Naive thymus-derived CD4-positive, alpha-beta T cell (primary cell): ENCODE data around the gene RER1. TPM values are rescaled to one million over a fixed set of nuclear protein-coding genes. Genes with fewer than 3 reads are reported as not detected.

ENCODE experiments used
- ATAC-seq: fragments of 150-1000 bp; cut with Tn5 transposase; 2 replicates; pipeline ENCODE4 v1.10.0; 2021; ENCODE audit warnings: mild to moderate bottlenecking, moderate library complexity
- CTCF ChIA-PET: fragments of 350-600 bp; sonication (Branson Sonifier 250); formaldehyde crosslinking; loops from one replicate; lab custom pipeline; 2021; ENCODE audit warnings: antibody characterized with exemption; lab: Charles Lee
- POLR2A ChIA-PET: fragments of 350-600 bp; sonication (Branson Sonifier 250); formaldehyde crosslinking; loops from one replicate; lab custom pipeline; 2021; ENCODE audit warnings: antibody characterized with exemption, inconsistent platforms; lab: Charles Lee
- DNase-seq, 9 donors: peaks; one replicate each; pipeline versions ENCODE4 v3.0.0 to v3.0.0-alpha.2; 2020 to 2022; ENCODE audit warnings: mixed read lengths in 1 of 9
- H3K27ac ChIP-seq: one replicate; pipeline ENCODE4 v1.7.0; 2013; ENCODE audit warnings: mild to moderate bottlenecking, low read depth, low read length, moderate library complexity
- H3K27me3 ChIP-seq, 2 donors: one replicate each; pipeline ENCODE4 v1.7.0; 2013; ENCODE audit warnings: low read length in 2 of 2, mild to moderate bottlenecking in 2 of 2, moderate library complexity in 2 of 2; ENCODE audit not compliant: control insufficient read depth in 2 of 2, insufficient read depth in 2 of 2
- H3K36me3 ChIP-seq, 3 experiments: 1 replicate in 2 of 3; 2 replicates in 1 of 3; pipeline ENCODE4 v1.7.0; 2013; ENCODE audit warnings: low read length in 3 of 3, mild to moderate bottlenecking in 3 of 3, moderate library complexity in 1 of 3; ENCODE audit not compliant: insufficient read depth in 3 of 3, control insufficient read depth in 2 of 3
- H3K4me1 ChIP-seq, 2 donors: one replicate each; pipeline ENCODE4 v1.7.0; 2013; ENCODE audit warnings: low read length in 2 of 2, mild to moderate bottlenecking in 2 of 2, moderate library complexity in 1 of 2; ENCODE audit not compliant: control insufficient read depth in 2 of 2, insufficient read depth in 2 of 2
- H3K4me3 ChIP-seq: 2 replicates; pipeline ENCODE4 v1.7.0; 2013; ENCODE audit warnings: mild to moderate bottlenecking, low read length
- H3K9me3 ChIP-seq, 3 experiments: 1 replicate in 2 of 3; 2 replicates in 1 of 3; pipeline ENCODE4 v1.7.0; 2013; ENCODE audit warnings: low read length in 3 of 3; ENCODE audit not compliant: control insufficient read depth in 2 of 3
- H3K27ac Mint-ChIP-seq, 9 donors: one replicate each; pipeline ENCODE4 v1.8.0; 2020 to 2022; ENCODE audit warnings: mixed read lengths in 9 of 9, mild to moderate bottlenecking in 8 of 9, moderate library complexity in 5 of 9, inconsistent platforms in 2 of 9
- H3K27me3 Mint-ChIP-seq, 5 donors: one replicate each; pipeline ENCODE4 v1.8.0; 2021 to 2022; ENCODE audit warnings: mixed read lengths in 5 of 5, mild to moderate bottlenecking in 1 of 5
- H3K36me3 Mint-ChIP-seq, 5 donors: one replicate each; pipeline ENCODE4 v1.8.0; 2020 to 2022; ENCODE audit warnings: mixed read lengths in 5 of 5, mild to moderate bottlenecking in 3 of 5, inconsistent platforms in 1 of 5
- H3K4me1 Mint-ChIP-seq, 7 donors: one replicate each; pipeline ENCODE4 v1.8.0; 2020 to 2022; ENCODE audit warnings: mixed read lengths in 7 of 7, mild to moderate bottlenecking in 3 of 7, inconsistent platforms in 1 of 7
- H3K4me3 Mint-ChIP-seq, 10 donors: one replicate each; pipeline ENCODE4 v1.8.0; 2020 to 2022; ENCODE audit warnings: mild to moderate bottlenecking in 10 of 10, mixed read lengths in 10 of 10, moderate library complexity in 6 of 10, inconsistent platforms in 2 of 10
- H3K9me3 Mint-ChIP-seq, 11 donors: one replicate each; pipeline ENCODE4 v1.8.0; 2020 to 2022; ENCODE audit warnings: mixed read lengths in 11 of 11, mild to moderate bottlenecking in 4 of 11, inconsistent platforms in 1 of 11, moderate library complexity in 1 of 11
- intact Hi-C, 2 donors: fragments of 100-400 bp; cut with micrococcal nuclease; formaldehyde crosslinking; loops; one replicate each; pipeline ENCODE4 v1.15.1; 2023
- polyA plus RNA-seq, 2 donors: library from polyadenylated mRNA; unstranded; fragments of 300-500 nt; fragmentation: Illumina TruSeq; gene quantifications; one replicate each; pipeline ENCODE4 v1.2.3, GENCODE V29; 2021
- total RNA-seq, 6 experiments: library from RNA in 5 of 6; stranded (reverse) in 5 of 6; gene quantifications; 1 replicate in 5 of 6; 2 replicates in 1 of 6; pipeline ENCODE4 v1.2.3 and lab custom pipeline; 2021 to 2026

RER1 gene
- total and polyA plus RNA-seq, 7 experiments from 2014 or later: 71.0 to 150 (median 116) TPM

GRCh38 chr1:2354511-2355372, 36.9 kb upstream of the RER1 start:
- DNase-seq (no peak), ATAC-seq (no peak)
- no peaks in the 10 kb centered on the region for H3K36me3 ChIP-seq
- H3K4me3 ChIP-seq: no peak overlapping the region
- Mint-ChIP-seq H3K4me1 (no peaks in the 10 kb centered on the region), H3K36me3 (peaks cover 0 to 4% (median 0%) of the 10 kb centered on the region in 5 donors), H3K27me3 (no peaks in the 10 kb centered on the region), H3K9me3 (peaks cover 0 to 2% (median 0%) of the 10 kb centered on the region in 11 donors), H3K27ac (no peak overlapping the region), H3K4me3 (no peak overlapping the region)
- POLR2A ChIA-PET: no interaction called here
- CTCF ChIA-PET: no interaction called here
- H3K4me1 ChIP-seq: no peaks in the 10 kb centered on the region
- intact Hi-C loops: no loop called here
- no peak overlapping the region for H3K27ac ChIP-seq
- no peaks in the 10 kb centered on the region for H3K27me3 ChIP-seq
- H3K9me3 ChIP-seq: no peaks in the 10 kb centered on the region

GRCh38 chr1:2355373-2356261, 36.0 kb upstream of the RER1 start:
- H3K27ac Mint-ChIP-seq: no peak overlapping the region
- H3K9me3 ChIP-seq: no peaks in the 10 kb centered on the region
- ATAC-seq (no peak), DNase-seq (no peak)
- no peak overlapping the region for H3K27ac ChIP-seq
- no peaks in the 10 kb centered on the region for H3K27me3 Mint-ChIP-seq
- peaks cover 0 to 7% (median 0%) of the 10 kb centered on the region in 5 donors for H3K36me3 Mint-ChIP-seq
- CTCF ChIA-PET: no interaction called here
- peaks cover 0 to 3% (median 0%) of the 10 kb centered on the region in 11 donors for H3K9me3 Mint-ChIP-seq
- H3K4me1 ChIP-seq: no peaks in the 10 kb centered on the region
- no peaks in the 10 kb centered on the region for H3K27me3 ChIP-seq
- H3K4me3 Mint-ChIP-seq: no peak overlapping the region
- no peaks in the 10 kb centered on the region for H3K4me1 Mint-ChIP-seq
- intact Hi-C loops: no loop called here
- no peaks in the 10 kb centered on the region for H3K36me3 ChIP-seq
- POLR2A ChIA-PET: no interaction called here
- H3K4me3 ChIP-seq: no peak overlapping the region

- H3K4me3 Mint-ChIP-seq: no peak overlapping the region
- H3K9me3 ChIP-seq: no peaks in the 10 kb centered on the region
- no peaks in the 10 kb centered on the region for H3K27me3 Mint-ChIP-seq
- intact Hi-C loops: no loop called here
- H3K27ac Mint-ChIP-seq: no peak overlapping the region
- H3K36me3 ChIP-seq: no peaks in the 10 kb centered on the region
- ChIA-PET CTCF (no interaction called here), POLR2A (no interaction called here)
- no peaks in the 10 kb centered on the region for H3K27me3 ChIP-seq
- no peak overlapping the region for H3K4me3 ChIP-seq
- H3K27ac ChIP-seq: no peak overlapping the region
- H3K4me1 ChIP-seq: no peaks in the 10 kb centered on the region
- DNase-seq (no peak), ATAC-seq (no peak)
- H3K36me3 Mint-ChIP-seq: peaks cover 0 to 11% (median 0%) of the 10 kb centered on the region in 5 donors
- no peaks in the 10 kb centered on the region for H3K4me1 Mint-ChIP-seq
- peaks cover 0 to 3% (median 0%) of the 10 kb centered on the region in 11 donors for H3K9me3 Mint-ChIP-seq
Measured at GRCh38 chr1:2356401-2356800, 35.2 kb upstream of the RER1 start.

GRCh38 chr1:2356911-2357845, 34.5 kb upstream of the RER1 start:
- Histone ChIP-seq H3K36me3 (no peaks in the 10 kb centered on the region), H3K27me3 (no peaks in the 10 kb centered on the region), H3K27ac (no peak overlapping the region), H3K4me1 (no peaks in the 10 kb centered on the region), H3K4me3 (no peak overlapping the region), H3K9me3 (no peaks in the 10 kb centered on the region)
- no peak overlapping the region for H3K27ac Mint-ChIP-seq
- H3K4me3 Mint-ChIP-seq: no peak overlapping the region
- ChIA-PET POLR2A (no interaction called here), CTCF (no interaction called here)
- H3K4me1 Mint-ChIP-seq: no peaks in the 10 kb centered on the region
- H3K36me3 Mint-ChIP-seq: peaks cover 0 to 12% (median 2%) of the 10 kb centered on the region in 5 donors
- DNase-seq: no peak
- no peak for ATAC-seq
- peaks cover 0 to 3% (median 1%) of the 10 kb centered on the region in 11 donors for H3K9me3 Mint-ChIP-seq
- intact Hi-C loops: no loop called here
- peaks cover 0 to under 1% (median 0%) of the 10 kb centered on the region in 5 donors for H3K27me3 Mint-ChIP-seq

GRCh38 chr1:2358072-2358471, 33.6 kb upstream of the RER1 start:
- H3K4me1 Mint-ChIP-seq: no peaks in the 10 kb centered on the region
- Histone ChIP-seq H3K4me1 (no peaks in the 10 kb centered on the region), H3K9me3 (no peaks in the 10 kb centered on the region), H3K36me3 (no peaks in the 10 kb centered on the region), H3K4me3 (no peak overlapping the region), H3K27me3 (no peaks in the 10 kb centered on the region), H3K27ac (no peak overlapping the region)
- ChIA-PET POLR2A (no interaction called here), CTCF (no interaction called here)
- peaks cover 0 to 10% (median 3%) of the 10 kb centered on the region in 11 donors for H3K9me3 Mint-ChIP-seq
- H3K27me3 Mint-ChIP-seq: peaks cover 0 to 2% (median 0%) of the 10 kb centered on the region in 5 donors
- H3K4me3 Mint-ChIP-seq: no peak overlapping the region
- ATAC-seq (no peak), DNase-seq (no peak)
- H3K36me3 Mint-ChIP-seq: peaks cover 0 to 14% (median 8%) of the 10 kb centered on the region in 5 donors
- no peak overlapping the region for H3K27ac Mint-ChIP-seq
- intact Hi-C loops: no loop called here
